Measurements from ENCODE around the gene ZKSCAN7.
A peak's percentile ranks its signal among the peaks of the same experiment; 100 is the strongest.
"Not testable (repeated sequence)": the region's sequence is repeated elsewhere in the genome, so short reads cannot be mapped to it uniquely, and the experiment has no call there.

The ZKSCAN7 gene

DNA sequence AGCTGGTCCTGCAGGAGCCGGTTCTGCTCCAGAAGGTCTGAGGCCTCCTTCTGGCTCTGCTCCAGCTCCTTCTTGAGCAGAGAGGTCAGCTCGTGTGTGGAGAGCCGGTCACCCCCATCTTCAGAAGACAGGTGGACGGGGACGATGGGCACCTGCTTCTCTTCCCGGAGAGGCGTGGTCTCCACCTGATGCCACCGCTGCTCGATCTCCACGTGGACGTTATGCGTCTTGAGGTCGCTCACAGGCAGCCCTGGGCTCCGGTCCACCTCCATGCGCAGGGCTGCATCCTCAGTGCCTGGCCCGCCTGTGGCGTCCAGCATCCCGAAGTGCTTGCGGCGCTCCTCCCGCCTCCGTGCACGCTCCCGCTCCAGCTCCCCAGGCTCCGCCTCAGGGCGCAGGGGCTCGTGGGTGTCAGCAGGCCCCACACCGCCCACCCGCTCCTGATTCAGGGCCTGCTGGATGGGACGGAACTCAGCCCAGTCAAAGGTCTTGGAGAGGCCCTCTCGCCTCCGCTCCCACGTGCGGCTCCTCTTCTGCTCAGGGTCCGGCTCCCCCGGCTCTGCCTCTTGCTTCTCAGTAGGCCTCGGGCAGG lies 24.0 kb downstream of the ZKSCAN7 start:
- not testable (repeated sequence) for H3K27me3 ChIP-seq (ENCODE audit: insufficient read depth, low read depth, severe bottlenecking); H3K27ac ChIP-seq; H3K4me3 ChIP-seq (ENCODE audit: low read depth, low read length); DNase-seq; H3K9me3 ChIP-seq (ENCODE audit: severe bottlenecking)
- peaks cover 18% of the 10 kb centered on the region for H3K36me3 ChIP-seq

DNA sequence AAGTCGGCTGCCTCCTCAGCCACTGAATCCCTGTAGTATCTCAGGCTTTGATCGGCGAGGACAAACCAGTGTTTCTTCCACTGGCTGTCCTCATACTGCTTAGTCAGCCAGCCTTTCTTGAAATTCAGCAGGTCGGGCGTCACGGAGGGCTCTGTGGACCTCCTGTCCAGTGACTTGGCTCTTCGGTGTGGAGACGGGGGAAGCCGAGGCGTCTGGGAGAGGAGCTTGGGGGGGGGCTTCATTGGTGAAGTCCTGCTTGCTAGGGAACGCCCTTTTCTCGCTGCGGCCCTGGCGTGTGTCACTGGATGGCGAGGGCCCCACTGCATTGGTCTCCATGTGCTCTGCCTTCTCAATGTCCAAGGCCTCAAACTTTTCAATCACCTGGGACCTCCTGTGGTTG lies 24.8 kb downstream of the ZKSCAN7 start:
- not testable (repeated sequence) for H3K4me3 ChIP-seq (ENCODE audit: low read depth, low read length); DNase-seq; H3K9me3 ChIP-seq (ENCODE audit: severe bottlenecking); H3K27me3 ChIP-seq (ENCODE audit: insufficient read depth, low read depth, severe bottlenecking); H3K27ac ChIP-seq
- peaks cover 13% of the 10 kb centered on the region for H3K36me3 ChIP-seq

DNA sequence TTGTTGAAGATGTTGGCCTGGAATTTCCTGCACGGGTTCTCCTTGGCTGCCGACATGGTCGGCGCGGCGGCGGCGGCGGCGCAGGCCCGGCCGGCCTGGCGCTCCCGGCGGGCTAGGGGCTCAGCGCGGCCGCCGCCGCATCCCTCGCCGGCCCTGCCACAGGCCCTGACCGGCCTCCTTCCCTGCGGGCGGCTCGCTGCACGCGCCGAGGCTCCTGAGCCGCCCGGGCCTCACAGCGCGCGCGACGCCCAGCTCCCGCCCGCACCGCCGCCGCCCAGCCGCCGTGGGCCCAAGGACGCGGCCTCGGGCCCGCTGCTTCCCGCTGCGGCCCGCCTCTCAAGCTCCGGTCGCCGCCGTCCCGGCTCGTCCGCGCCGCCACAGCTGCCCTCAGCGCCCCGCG lies 26.0 kb downstream of the ZKSCAN7 start:
- not testable (repeated sequence) for DNase-seq; H3K9me3 ChIP-seq (ENCODE audit: severe bottlenecking); H3K27ac ChIP-seq; H3K4me3 ChIP-seq (ENCODE audit: low read depth, low read length); H3K27me3 ChIP-seq (ENCODE audit: insufficient read depth, low read depth, severe bottlenecking)
- H3K36me3 ChIP-seq = peaks cover 15% of the 10 kb centered on the region

DNA sequence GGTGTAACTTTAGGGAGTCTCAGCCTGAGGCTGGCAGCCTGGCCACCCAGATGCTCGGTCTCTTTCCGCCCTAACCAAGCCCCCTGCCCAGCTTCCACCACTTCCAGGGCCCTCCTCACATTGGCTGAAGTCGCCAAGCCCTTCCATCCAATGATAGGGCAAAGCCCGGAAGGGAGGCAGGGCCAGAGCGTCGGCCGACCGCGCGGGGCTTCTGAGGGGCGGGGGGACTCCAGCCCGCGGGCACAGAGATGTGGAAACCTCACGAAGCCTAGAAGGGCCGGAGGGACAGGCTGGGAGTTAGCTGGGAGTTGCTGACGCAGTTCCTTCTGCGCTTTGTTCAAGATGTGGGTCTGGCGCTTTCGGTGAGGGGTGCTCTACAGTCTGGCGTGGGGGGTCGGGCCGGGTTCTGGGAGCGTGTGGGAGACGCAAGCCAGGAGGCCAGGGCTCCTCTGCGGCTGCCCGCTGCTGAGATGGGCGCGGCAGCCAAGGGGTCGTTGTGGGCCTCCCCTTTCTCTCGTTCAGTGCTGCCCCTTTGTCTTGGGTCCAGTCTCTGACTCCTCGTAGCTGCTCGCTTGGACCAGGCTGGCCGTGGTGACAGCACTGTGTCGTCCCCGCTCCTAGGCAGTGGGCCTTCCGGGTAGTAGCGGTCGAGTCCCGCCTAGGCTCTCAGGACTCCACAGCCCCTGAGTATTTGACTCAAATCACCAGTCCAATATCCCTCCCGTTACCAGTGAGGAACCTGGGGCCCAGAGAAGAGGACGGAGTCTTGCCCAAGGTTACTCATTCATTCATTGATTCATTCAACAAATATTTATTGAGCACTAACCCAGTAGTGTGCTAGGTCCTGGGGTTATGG lies 29.9 kb downstream of the ZKSCAN7 start, which contains the start of gene ZNF660:
TSS of gene ZNF660 (plus strand) at position 319 of the 856 bp plus-strand sequence. CDS start 9,230 bp downstream, outside the sequence.
- peaks cover 35% of the 10 kb centered on the region for H3K36me3 ChIP-seq
- H3K27ac ChIP-seq = peak within 1 kb of the TSS; percentile 91
- H3K4me3 ChIP-seq (ENCODE audit: low read depth, low read length) = peak within 1 kb of the TSS; percentile 75
- no peaks in the 10 kb centered on the region for H3K9me3 ChIP-seq (ENCODE audit: severe bottlenecking)
- DNase-seq = peak; percentile 89
- TF ChIP-seq, protein P1, sequence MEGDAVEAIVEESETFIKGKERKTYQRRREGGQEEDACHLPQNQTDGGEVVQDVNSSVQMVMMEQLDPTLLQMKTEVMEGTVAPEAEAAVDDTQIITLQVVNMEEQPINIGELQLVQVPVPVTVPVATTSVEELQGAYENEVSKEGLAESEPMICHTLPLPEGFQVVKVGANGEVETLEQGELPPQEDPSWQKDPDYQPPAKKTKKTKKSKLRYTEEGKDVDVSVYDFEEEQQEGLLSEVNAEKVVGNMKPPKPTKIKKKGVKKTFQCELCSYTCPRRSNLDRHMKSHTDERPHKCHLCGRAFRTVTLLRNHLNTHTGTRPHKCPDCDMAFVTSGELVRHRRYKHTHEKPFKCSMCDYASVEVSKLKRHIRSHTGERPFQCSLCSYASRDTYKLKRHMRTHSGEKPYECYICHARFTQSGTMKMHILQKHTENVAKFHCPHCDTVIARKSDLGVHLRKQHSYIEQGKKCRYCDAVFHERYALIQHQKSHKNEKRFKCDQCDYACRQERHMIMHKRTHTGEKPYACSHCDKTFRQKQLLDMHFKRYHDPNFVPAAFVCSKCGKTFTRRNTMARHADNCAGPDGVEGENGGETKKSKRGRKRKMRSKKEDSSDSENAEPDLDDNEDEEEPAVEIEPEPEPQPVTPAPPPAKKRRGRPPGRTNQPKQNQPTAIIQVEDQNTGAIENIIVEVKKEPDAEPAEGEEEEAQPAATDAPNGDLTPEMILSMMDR (IDR thresholded peaks at IDR 0.05; ENCODE audit: low read depth, low read length) = no peak
- no peaks in the 10 kb centered on the region for H3K27me3 ChIP-seq (ENCODE audit: insufficient read depth, low read depth, severe bottlenecking)

DNA sequence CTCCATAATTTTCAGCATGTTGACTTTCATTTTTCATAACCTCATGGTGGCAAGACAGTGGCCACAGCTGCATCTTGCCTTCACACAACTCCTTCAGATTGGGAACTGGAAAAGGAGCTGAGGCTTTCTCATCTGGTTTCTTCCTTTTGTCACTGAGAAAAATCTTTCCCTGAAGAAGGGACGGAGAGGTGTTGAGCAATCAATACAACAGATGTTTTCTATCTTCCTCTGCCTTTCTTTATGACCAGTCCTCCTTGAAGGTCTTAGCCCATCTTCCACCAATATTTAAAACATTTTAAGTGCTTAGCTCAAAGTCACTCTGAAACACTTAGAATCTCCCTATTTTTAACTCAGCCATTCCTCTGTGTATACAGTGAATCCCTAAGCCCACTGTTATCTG lies 41.6 kb downstream of the ZKSCAN7 start:
- no peak overlapping the region for H3K4me3 ChIP-seq (ENCODE audit: low read depth, low read length)
- H3K27me3 ChIP-seq (ENCODE audit: insufficient read depth, low read depth, severe bottlenecking) = no peaks in the 10 kb centered on the region
- DNase-seq = no peak
- H3K9me3 ChIP-seq (ENCODE audit: severe bottlenecking) = peaks cover 10% of the 10 kb centered on the region
- peaks cover 51% of the 10 kb centered on the region for H3K36me3 ChIP-seq
- H3K27ac ChIP-seq = no peak overlapping the region
- TF ChIP-seq, protein P1 (IDR thresholded peaks at IDR 0.05; ENCODE audit: low read depth, low read length) = no peak

DNA sequence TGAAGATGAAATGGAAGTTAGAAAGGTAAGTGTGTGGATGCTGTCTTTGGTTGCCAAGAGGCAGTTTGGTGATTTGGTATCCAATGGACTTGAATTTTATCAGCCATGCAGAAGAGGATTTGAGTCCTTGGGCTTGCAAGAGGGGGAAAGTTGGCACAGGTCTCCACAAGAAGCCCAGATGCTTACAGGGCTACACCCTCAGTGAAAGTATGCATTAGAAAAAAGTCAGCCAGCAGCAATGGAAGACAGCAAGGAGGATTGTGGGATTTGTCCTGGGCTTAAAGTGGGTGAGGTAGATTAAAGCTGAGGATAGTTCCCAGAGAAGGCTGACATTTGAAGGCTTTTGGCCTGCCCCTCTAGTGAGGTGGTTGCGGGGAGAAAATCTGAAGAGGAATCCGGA lies 46.8 kb downstream of the ZKSCAN7 start:
- no peak overlapping the region for H3K4me3 ChIP-seq (ENCODE audit: low read depth, low read length)
- TF ChIP-seq, protein P1 (IDR thresholded peaks at IDR 0.05; ENCODE audit: low read depth, low read length) = no peak
- H3K9me3 ChIP-seq (ENCODE audit: severe bottlenecking) = no peaks in the 10 kb centered on the region
- DNase-seq = no peak
- H3K27me3 ChIP-seq (ENCODE audit: insufficient read depth, low read depth, severe bottlenecking) = no peaks in the 10 kb centered on the region
- peaks cover 8% of the 10 kb centered on the region for H3K36me3 ChIP-seq
- H3K27ac ChIP-seq = no peak overlapping the region

DNA sequence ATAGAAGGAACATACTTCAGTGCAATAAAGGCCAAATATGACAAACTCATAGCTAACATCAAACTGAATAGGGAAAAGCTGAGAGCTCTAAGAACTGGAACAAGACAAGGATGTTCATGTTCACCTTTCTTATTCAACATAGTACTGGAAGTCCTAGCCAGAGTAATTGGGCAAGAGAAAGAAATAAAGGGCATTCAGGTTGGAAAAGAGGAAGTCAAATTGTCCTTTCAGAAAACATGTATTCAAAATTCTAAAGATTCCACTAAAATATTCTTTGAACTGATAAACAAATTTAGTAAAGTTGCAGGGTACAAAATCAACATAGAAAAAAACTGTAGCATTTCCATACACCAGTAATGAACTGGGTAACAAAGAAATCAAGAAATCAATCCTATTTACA lies 57.7 kb downstream of the ZKSCAN7 start:
- H3K4me3 ChIP-seq (ENCODE audit: low read depth, low read length) = no peak overlapping the region
- DNase-seq = no peak

More for the DNA sequence above, 57.7 kb downstream of the ZKSCAN7 start:
- Histone ChIP-seq H3K27me3 (ENCODE audit: insufficient read depth, low read depth, severe bottlenecking) (no peaks in the 10 kb centered on the region), H3K27ac (no peak overlapping the region), H3K9me3 (ENCODE audit: severe bottlenecking) (no peaks in the 10 kb centered on the region), H3K36me3 (no peaks in the 10 kb centered on the region)
- TF ChIP-seq, protein P1 (IDR thresholded peaks at IDR 0.05; ENCODE audit: low read depth, low read length) = no peak
